ENCODE measurements around the gene RNU5D-1.

GRCh38 chr1:44705938-44706337, 25.0 kb downstream of the RNU5D-1 start:
- TF ChIP-seq CTCF (IDR thresholded peaks at IDR 0.05), result no peak
- no peak for TF ChIP-seq POLR2A (IDR thresholded peaks at IDR 0.05)
